ENCODE data around the gene SPEF1.

DNA sequence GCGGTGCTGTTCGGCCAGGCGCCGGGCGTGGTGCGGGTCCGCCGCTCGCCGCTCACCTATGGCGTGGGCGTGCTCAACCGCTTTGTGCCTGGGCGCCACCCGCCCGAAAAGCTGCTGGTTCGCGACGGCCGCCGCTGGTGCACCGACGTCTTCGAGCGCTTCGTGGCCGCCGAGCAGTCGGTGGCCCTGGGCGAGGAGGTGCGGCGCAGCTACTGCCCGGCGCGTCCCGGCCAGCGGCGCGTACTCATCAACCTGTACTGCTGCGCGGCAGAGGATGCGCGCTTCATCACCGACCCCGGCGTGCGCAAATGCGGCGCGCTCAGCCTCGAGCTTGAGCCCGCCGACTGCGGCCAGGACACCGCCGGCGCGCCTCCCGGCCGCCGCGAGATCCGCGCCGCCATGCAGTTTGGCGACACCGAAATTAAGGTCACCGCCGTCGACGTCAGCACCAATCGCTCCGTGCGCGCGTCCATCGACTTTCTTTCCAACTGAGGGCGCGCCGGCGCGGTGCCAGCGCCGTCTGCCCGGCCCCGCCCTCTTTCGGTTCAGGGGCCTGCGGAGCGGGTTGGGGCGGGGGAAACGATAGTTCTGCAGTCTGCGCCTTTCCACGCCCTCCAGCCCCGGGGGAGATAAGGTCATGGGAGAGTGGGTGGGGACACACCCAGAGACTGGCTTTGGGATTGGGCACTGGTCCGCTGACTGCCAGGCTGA lies 29.4 kb downstream of the SPEF1 start:
- TF ChIP-seq CTCF (IDR thresholded peaks at IDR 0.05) (no peak), POLR2AphosphoS5 (IDR thresholded peaks at IDR 0.05) (no peak), POLR2A (IDR thresholded peaks at IDR 0.05) (no peak), EP300 (IDR thresholded peaks at IDR 0.05) (no peak)
